Mucosa of descending colon (tissue), 3 donors: ENCODE results near the gene RAB4A. TPM values are rescaled to one million over a fixed set of nuclear protein-coding genes. Genes with fewer than 3 reads are reported as not detected.

Source experiments
- ATAC-seq: fragments of 200-7000 bp; cut with Tn5 transposase; one replicate; pipeline ENCODE4 v1.9.1; 2020; ENCODE audit warnings: mild to moderate bottlenecking, moderate library complexity
- DNase-seq, 3 donors: peaks; one replicate each; pipeline ENCODE4 v3.0.0-alpha.2; 2020
- H3K36me3 ChIP-seq: fragments of 200-600 bp; one replicate; pipeline ENCODE4 v1.8.0; 2021; ENCODE audit warnings: low read depth, mild to moderate bottlenecking
- H3K4me1 ChIP-seq: fragments of 200-600 bp; one replicate; pipeline ENCODE4 v1.8.0; 2021; ENCODE audit warnings: low read depth, mild to moderate bottlenecking
- H3K4me3 ChIP-seq: fragments of 200-600 bp; one replicate; pipeline ENCODE4 v1.8.0; 2021; ENCODE audit warnings: mild to moderate bottlenecking
- H3K9me3 ChIP-seq: fragments of 200-600 bp; one replicate; pipeline ENCODE4 v1.8.0; 2021; ENCODE audit warnings: mild to moderate bottlenecking
- CTCF ChIP-seq: fragments of 200-600 bp; IDR thresholded peaks from one replicate; pipeline ENCODE4 v1.8.0; 2022; ENCODE audit warnings: antibody characterized with exemption, mild to moderate bottlenecking
- intact Hi-C, 2 donors: fragments of 100-400 bp; cut with DNase I in 1 of 2; cut with micrococcal nuclease in 1 of 2; formaldehyde crosslinking; loops; one replicate each; pipeline versions ENCODE4 v1.11.0 to v1.11.1; 2022; cut with DNase I, micrococcal nuclease
- total RNA-seq, 3 donors: library from RNA; stranded (reverse); fragmentation: NEBNext Ultra II Directional in 2 of 3; extraction: Animal tissue kit (Norgen Biotek cat#: 25700) in 2 of 3; gene quantifications; one replicate each; pipeline versions ENCODE4 v1.2.1 to v1.2.4, GENCODE V29; 2021 to 2023
- donor health status: DM: no; HTN: no; CAD: no; lungs with moderate emphysema.
- donor health status: DM: no; HTN: no; CAD: no.
- donor health status: DM: no; HTN: yes; CAD: no.

The RAB4A gene
- total RNA-seq, 3 donors from 2014 or later: 84.3 to 94.6 (median 88.0) TPM

- no peak for DNase-seq
- no peak for TF ChIP-seq CTCF
- intact Hi-C loops: no loop called here
- Histone ChIP-seq H3K36me3 (no peaks in the 10 kb centered on the region), H3K9me3 (peaks cover 9% of the 10 kb centered on the region), H3K4me1 (no peaks in the 10 kb centered on the region), H3K4me3 (no peak overlapping the region)
- ATAC-seq: no peak
Measured at GRCh38 chr1:229244091-229244490, 26.8 kb upstream of the RAB4A start.

DNA sequence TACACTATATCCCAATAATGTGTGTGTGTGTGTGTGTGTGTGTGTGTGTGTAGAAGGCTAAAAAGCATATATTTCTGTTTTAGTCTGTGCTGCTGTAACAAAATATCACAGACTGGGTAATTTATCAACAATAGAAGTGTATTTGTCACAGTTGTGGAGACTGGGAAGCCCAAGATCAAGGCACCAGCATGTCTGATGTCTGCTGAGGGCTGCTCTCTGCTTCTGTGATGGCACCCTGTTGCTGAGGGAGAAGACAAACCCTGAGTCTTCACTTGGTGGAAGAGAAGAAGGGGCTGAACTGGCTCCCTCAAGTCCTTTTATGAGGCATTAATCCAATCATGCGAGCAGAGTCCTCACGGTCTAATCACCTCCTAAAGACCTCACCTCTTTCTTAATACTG lies 23.0 kb upstream of the RAB4A start:
- no peak for TF ChIP-seq CTCF
- Histone ChIP-seq H3K36me3 (no peaks in the 10 kb centered on the region), H3K4me1 (no peaks in the 10 kb centered on the region), H3K4me3 (no peak overlapping the region), H3K9me3 (peaks cover 9% of the 10 kb centered on the region)
- no peak for DNase-seq
- ATAC-seq: no peak
- intact Hi-C loops: no loop called here

DNA sequence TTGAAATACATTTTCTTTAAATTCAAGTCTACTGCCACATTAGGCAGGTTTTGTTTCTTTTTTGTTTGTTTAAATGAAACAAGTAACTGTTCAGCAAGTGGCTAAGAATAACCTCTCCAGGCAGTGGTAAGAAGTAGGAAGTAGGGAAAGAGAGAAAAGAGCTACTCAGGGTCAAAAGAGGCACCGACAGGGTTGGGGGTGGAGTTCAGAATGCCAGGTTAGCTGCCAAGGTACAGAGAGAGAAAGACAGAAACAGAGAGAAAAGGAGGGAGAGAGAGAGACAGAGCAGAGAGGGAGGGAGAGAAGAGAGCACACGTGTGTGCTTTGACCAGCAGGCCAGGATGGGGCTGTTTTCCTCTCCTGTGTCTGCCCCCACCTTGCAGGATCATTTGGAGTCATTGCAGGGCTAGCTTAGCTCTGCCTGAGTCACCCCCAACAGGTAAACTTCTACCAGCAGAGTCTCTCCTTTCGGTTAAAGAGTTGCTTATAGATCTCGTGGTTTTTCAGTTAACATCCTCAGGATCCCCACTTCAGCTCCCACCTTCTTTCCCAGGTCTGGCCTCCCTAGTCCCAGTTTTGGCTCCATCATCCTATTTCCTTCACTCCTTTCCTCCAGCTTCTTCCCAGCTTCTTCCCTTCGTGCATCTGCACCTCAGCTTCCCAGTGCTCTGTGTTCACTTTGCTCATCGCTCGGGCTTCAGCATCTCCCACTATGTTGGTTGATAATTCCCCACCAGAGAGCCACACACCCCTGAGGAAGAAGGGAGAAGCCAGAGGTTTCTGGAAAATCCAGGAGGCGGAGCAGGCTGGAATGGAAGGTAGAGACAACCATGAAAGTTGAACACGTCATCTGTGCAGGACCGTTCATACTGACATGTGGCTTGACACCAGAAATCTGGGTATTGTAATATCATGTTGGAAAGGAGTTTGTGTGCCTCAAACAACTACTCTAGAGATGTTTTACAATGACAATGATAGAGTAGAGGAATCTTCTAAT lies 21.8 kb upstream of the RAB4A start:
- Histone ChIP-seq H3K4me3 (no peak overlapping the region), H3K9me3 (peaks cover 2% of the 10 kb centered on the region), H3K4me1 (no peaks in the 10 kb centered on the region), H3K36me3 (no peaks in the 10 kb centered on the region)
- TF ChIP-seq CTCF: no peak
- no peak for DNase-seq
- intact Hi-C loops: no loop called here
- ATAC-seq: no peak

GRCh38 chr1:229249854-229250644 lies 20.9 kb upstream of the RAB4A start:
- DNase-seq (no peak), ATAC-seq (no peak)
- no peak for TF ChIP-seq CTCF
- intact Hi-C loops: loop anchor here in 1 of 2 donors (10.0 kb wide), 1 partner anchor 205 kb away; no protein-coding TSS in a partner anchor
- Histone ChIP-seq H3K9me3 (no peaks in the 10 kb centered on the region), H3K4me1 (no peaks in the 10 kb centered on the region), H3K36me3 (no peaks in the 10 kb centered on the region), H3K4me3 (no peak overlapping the region)

DNA sequence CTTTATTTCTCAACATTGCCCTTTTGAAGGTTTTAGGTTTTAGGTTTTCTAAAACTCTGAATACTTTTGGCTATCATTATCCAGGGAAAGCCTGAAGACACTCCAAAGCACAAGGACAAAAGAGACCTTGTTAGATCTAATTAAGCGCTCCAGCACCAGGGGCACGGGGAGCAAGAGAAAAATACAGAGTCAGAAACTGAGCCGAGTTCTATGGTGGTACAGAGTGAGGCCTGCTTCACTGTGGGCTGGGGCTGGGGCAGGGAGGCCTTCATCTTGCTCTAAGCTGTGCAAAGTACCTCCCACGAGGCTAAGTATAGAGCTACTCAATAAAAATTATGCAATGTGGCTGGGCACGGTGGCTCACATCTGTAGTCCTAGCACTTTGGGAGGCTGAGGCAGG lies 19.7 kb upstream of the RAB4A start:
- intact Hi-C loops: loop anchor here in 1 of 2 donors (10.0 kb wide), 1 partner anchor 204 kb away; no protein-coding TSS in a partner anchor
- no peaks in the 10 kb centered on the region for H3K36me3 ChIP-seq
- no peak for TF ChIP-seq CTCF

More for the DNA sequence above, 19.7 kb upstream of the RAB4A start:
- Histone ChIP-seq H3K4me3 (no peak overlapping the region), H3K4me1 (no peaks in the 10 kb centered on the region), H3K9me3 (no peaks in the 10 kb centered on the region)
- DNase-seq: no peak
- no peak for ATAC-seq
